ENCODE data around the gene KRIT1.
"Not testable (repeated sequence)": the region's sequence is repeated elsewhere in the genome, so short reads cannot be mapped to it uniquely, and the experiment has no call there.

Gene KRIT1

DNA sequence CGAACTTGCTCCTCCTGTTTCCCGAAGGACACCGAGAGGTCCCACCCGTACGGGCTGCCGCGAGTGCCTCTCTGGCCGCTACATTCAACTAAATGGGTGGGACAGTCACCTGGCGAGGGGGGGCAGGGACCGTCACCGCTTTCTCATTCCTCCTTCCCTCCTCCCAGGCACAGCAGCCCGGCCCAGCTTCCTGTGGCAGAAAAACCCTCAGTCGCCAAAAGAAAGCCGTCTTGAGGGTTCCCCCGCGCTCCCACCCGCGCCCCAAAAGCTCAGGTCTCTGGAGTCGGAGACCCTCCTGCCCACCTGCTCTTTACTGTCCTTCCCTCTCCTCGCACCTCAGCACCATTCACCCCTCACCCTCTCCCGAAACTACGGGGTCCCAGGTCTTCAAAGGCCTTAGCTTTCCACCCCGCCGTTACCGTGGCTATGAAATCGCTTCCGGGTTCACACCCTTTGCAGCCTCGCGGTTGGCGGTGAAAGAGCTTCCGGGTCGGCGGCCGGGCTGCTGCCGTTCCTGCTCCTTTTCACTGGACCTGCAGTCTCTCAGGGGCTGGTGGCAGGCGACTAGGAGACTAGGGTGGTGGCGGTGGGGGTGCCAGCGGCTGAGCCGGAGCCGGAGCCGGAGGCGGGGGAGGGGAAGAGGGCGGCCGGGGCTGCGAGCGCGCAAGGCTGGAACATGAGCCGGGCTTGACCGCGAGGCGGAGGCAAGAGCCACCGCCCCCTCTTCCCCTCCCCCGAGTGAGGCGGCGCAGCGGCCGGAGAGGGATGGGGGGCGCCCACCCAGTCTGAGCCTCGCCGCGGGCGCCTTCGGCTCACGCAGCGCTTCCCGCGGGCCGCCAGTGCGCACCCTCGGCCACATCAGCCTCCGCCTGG is at the start of gene KRIT1, which contains the start of gene ANKIB1:
Gene KRIT1, minus strand, starts transcription at position 428 of the 873 bp plus-strand sequence. CDS start 3,779 bp downstream, outside the sequence.
Gene ANKIB1, plus strand, starts transcription at position 488 of the 873 bp plus-strand sequence. CDS start 49,005 bp downstream, outside the sequence.
- in situ Hi-C loops (cut with MboI; ENCODE audit: low sequenced_read_pairs) = no loop called here

DNA sequence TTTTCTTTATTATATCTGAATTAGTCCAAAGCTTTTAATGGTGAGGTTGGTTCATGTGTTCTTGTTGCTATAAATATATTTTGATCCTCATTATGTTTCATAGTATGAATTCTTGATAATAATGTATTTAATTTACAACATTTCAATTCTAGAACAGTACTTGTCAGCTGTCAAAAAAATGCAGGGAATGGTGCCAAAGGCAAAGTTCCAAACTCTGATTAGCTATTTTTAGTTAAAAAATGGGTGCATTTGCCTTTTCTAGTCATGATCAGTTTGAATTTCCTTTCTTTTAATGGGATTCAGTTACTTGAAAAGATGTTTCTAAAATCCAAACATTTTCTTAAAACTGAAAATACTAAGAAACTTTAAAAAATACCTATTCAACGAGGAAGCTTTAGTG is 49.7 kb upstream of the KRIT1 start:
- in situ Hi-C loops (cut with MboI; ENCODE audit: low sequenced_read_pairs) = no loop called here

DNA sequence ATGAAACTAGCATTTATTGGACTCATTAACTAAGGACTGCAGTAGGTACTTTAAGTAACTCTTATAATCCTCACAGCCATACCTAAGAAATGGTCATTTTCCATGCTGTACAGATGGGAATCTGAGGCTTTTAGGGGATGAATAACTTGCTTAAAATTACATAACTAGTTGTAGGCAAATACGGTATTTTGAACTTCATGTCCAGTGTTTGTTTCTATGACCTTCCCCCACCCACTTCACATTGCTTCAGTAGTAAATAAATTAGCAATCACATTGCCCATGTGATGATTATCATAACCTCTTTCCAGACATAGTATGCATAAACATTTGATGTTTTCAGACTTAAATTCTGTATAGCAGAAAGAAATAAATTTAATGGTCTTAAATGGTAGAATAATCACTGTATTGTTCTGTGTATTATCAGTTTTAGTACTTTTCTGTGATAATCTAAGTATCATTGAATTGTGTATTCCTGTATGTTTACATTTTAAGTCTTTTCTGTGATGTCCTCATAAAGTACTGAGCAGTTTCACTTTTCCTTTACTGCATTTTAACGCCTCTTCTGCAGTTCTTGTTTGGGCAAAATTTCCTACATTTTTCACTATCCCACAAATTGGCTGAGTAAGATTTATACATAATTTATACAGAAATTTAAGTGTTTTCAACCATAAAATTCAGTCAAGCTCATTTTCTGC is 48.3 kb upstream of the KRIT1 start:
- in situ Hi-C loops (cut with MboI; ENCODE audit: low sequenced_read_pairs) = no loop called here

DNA sequence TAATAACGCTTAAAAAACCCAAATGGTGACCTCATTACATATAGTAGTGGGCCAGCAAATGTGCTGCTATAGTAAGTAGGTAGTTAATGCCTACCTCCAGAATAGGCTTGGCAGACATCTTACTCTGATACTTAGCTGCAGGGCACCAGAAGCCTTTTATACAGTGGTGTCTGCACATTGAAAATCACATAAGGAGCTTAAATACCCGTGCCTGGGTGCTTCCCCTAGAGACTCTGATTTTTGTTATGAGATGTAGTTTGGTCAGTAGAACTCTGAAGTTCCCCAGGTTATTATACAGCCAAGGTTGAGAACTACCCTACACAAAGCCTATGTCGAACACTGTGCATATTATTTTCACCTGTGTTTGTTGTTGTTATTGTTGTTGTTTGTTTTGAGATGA is 47.3 kb upstream of the KRIT1 start:
- in situ Hi-C loops (cut with MboI; ENCODE audit: low sequenced_read_pairs) = no loop called here

DNA sequence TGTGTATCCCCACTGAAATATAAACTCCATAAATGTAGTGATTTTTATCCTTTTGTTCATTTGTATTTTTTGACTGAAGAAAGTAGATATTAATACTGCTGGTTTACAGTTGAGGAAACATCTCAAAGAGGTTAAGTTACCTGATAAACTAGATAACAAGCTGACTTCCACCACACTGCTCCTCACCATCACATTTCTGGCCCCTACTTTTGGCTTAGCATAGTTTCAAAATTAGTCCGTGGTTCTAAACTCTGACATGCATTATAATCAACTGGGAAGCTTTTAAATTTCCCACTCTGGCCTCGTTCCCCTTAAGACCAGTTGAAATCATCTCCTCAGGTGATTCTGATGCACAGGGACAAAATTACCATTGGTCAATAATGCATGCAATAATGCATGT is 43.6 kb upstream of the KRIT1 start:
- in situ Hi-C loops (cut with MboI; ENCODE audit: low sequenced_read_pairs) = no loop called here

DNA sequence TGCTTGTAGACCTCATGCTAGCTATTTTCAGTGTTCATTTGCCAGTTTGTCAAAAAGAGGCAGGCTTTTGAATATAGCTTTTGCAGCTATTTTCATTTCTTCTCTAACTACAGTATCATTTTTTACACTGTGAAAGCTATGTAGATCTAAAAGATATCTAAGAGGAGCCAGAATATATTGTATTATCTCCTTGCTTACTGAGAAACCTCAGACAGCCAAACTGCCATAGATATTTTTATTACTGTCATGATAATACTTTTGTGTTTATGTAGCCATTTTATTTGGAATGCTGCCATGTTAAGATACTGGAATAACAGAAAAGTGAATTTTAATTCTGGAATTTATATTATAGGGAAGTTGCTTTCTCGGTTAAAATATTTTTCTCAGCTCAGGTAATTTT is 37.2 kb upstream of the KRIT1 start:
- in situ Hi-C loops (cut with MboI; ENCODE audit: low sequenced_read_pairs) = no loop called here

DNA sequence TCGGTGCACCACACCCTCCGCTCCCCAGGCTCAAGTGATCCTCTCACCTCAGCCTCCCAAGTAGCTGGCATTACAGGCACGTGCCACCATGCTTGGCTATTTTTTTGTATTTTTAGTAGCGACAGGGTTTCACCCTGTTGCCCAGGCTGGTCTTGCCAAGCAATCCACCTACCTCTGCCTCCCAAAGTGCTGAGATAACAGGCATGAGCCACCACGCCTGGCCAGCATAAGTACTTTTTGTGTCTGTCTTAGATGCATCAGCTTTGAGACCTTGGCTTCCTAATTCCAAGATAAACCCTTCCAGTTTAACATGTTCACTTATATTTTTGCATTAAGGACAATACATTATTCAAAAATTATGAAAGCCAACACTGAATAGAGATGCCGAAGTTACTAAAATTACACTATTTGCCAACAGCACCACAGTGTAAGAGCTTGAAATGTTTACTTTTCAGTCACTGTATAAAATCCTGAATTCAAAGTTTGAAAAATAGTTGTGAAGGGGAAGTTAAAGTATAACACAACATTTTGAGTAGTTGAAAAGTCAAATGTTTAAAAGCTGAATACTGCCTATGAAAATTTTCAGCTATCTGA is 36.6 kb upstream of the KRIT1 start:
- in situ Hi-C loops (cut with MboI; ENCODE audit: low sequenced_read_pairs) = no loop called here

DNA sequence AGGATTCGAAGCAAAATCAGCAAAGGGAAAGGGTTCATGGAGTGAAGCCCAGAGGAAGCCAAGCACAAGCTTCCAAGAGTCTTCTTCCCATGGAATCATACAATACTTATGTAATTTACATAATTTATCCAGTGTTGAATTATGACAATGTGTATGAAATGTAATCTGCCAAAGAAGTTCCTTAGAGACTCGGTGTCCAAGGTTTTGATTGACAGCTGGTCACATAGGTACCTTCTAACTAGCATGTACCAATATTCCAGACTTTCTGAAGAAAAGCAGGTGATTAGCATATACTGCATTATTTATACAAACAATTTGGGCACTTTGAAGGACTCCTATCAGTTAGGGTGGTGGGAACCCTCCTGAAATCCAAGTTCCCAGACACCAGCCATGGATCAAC is 35.3 kb upstream of the KRIT1 start:
- in situ Hi-C loops (cut with MboI; ENCODE audit: low sequenced_read_pairs) = no loop called here

DNA sequence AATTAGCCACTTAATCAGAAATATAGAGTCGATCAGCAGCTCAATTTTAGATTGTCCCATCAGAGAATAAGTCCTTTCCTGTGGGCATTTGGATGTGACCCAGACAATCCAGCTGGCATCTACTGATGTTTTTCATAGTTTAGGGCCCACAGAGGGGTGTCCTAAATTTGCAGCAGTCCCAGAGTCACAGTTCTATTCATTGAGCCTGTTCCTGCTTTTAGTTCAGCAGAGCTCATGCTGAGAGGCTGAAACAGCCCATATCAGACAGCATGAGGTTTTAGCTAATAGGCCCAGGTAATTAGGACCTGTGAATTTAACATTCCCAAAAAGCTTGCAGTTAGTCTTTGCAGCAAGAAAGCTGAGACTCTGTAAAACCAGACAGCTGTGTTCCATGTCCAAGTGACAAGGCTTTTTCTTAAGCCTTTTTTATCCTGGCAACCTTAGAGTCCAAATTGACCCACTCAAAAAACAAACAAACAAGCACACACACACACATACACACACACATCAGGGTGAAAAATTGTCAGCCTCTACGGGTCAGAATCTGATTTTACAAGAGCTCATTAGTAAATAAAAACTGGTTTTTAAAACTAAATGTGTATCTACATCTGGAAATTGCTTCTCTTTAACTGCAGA is 33.8 kb upstream of the KRIT1 start:
- in situ Hi-C loops (cut with MboI; ENCODE audit: low sequenced_read_pairs) = no loop called here

DNA sequence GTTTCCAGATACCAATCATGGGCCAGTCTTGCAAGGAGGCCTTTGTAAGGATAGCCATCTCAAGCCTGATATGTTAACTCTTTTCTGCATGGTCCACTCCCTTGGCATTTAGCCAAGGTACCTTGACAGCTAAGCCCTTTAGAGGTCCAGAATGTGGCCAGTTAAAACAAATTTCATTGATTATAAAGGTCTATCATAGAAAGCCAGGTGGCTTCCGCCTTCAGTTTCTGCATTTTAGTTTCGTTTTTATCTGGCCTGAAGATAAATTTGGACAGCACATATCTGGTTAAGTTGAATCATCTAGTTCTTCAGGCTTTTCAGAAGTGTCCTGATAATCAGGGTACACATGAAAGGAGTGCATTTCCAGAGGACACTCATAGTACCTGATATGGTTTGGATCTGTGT is 30.7 kb upstream of the KRIT1 start:
- in situ Hi-C loops (cut with MboI; ENCODE audit: low sequenced_read_pairs) = no loop called here

DNA sequence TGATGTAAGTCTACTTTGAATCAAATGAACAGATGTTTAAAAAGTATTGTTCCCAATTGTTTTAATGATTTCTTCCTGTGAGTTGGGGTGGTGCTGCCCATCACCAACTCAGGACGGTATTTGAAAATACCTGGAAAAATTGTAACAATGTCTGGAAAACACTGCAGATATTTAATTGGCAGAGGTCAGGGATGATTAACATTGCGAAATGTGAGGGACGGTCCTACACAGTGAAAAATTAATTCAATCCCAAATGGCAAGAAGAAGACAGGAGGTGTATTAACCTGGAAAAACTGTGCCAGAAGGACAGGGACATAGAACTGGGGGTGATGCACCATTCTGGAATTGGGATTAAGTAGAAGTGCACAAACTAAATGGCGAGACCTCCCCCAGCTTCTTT is 29.6 kb upstream of the KRIT1 start:
- in situ Hi-C loops (cut with MboI; ENCODE audit: low sequenced_read_pairs) = no loop called here

DNA sequence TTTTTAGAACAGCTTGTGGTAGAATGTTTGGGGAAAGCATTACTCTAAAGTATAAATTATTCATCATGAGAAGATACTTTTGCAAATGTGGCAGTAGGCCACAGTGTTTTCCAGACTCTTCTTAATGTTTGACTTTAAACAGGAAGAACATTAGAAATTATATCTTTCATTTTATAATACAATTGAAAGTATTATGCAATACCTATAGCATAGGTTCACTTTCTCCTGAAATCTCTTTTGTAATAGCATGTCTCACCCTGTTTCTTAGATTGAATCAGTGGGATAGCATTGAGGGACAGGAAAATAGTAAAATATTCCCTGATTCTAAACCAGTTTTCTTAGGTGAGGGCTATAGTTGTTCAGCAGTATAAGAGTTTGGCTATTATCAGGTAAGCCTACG is 23.2 kb upstream of the KRIT1 start:
- in situ Hi-C loops (cut with MboI; ENCODE audit: low sequenced_read_pairs) = no loop called here

DNA sequence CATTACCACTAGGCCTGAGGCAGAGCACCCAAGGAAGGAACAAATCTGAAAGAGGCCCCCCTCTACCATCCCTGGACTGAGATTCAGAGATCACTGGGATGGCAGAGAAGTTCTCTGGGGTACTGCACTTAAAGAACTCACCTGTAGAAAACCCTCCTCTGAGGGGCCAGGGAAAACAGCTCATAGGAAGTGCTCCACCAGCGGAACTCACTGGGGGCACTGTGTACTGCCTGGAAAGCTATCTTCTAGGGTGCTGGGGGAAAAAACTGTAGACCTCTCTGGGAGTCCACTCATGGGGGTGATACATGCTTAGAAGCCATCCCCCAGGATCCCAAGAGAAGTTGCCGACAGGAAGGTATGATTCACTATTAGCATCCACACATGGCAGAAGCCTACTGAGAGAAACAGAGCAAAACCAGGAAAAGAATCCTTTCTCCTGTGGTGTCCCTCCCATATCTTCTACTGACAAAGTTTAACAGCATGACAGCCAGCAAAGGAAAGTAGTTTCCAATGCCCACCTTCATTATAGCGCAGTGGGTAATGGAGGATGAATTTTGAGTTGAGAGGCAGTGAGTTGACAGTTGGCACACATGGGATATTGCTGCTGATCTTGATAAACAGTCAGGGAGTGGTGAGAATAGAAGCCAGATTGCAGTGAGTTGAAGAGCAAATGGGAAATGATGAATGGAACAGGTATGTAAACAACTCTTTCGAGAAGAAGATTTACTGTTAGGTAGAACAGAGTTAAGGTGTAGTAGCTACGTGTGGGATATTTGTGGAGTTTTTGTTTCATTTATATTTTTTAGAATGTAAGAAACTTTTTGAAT is 20.9 kb upstream of the KRIT1 start:
- in situ Hi-C loops (cut with MboI; ENCODE audit: low sequenced_read_pairs) = no loop called here

DNA sequence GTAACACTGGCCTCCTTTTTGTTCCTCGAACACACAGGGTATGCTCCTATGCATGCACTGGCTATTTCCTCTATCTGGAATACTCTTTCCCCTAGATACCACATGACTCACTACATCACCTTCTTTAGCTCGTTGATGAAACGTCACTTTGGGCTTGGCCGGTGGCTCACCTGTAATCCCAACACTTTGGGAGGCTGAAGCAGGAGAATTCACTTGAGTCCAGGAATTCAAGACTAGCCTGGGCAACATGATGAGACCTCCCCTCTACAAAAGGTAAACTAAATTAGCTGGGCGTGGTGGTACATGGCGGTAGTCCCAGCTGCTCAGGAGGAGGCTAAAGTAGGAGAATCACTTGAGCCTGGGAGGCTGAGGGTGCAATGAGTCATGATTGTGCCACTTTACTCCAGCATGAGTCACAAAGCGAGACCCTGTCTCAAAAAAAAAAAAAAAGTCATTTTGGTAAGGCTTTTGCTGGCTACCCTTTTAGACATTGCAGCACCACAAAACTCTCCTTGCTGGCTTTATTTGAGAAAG is 14.6 kb upstream of the KRIT1 start:
- in situ Hi-C loops (cut with MboI; ENCODE audit: low sequenced_read_pairs) = no loop called here

DNA sequence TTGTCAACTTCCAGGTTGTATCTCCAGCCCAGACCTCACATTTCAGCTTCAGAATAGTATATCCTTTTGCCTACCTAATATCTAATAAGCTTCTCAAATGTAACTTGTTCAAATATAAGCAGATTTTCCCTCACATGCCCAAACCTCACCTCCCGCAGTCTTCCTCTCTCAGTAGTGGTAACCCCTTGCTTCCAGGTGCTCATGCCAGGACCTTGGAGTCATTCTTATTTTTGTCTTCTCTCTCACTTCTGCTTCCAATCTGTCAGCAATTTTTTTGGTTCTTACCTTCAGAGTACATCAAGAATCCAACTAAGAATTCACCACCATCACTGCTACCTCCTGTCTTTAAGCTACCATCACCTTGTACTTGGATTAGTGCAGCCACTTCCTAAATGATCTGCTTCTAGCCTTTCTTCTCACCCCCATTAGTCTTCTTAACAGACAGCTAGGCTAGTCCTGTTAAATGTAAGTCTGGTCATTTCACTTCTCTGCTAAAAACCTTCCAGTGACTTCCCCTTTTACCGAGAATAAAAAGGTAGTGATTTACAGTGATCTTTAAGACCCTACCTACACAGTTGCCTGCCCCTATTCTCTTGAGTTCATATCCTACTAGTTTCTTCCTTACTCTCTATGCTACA is 14.0 kb upstream of the KRIT1 start:
- in situ Hi-C loops (cut with MboI; ENCODE audit: low sequenced_read_pairs) = no loop called here

DNA sequence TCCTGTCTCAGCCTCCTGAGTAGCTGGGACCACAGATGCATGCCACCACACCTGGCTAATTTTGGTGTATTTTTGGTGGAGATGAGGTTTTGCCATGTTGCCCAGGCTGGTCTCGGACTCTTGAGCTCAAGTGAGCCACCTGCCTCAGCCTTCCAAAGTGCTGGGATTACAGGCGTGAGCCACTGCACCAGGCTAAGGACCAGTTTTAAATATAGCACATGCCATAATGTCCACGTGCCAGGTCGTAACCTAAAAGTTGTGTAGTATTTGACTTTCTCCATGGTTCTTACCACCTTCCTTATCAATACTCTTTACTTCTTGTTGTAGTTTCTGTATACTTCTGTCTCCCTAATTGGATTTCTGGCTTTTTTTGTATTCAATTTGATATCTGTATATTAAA is 13.3 kb upstream of the KRIT1 start:
- in situ Hi-C loops (cut with MboI; ENCODE audit: low sequenced_read_pairs) = no loop called here

DNA sequence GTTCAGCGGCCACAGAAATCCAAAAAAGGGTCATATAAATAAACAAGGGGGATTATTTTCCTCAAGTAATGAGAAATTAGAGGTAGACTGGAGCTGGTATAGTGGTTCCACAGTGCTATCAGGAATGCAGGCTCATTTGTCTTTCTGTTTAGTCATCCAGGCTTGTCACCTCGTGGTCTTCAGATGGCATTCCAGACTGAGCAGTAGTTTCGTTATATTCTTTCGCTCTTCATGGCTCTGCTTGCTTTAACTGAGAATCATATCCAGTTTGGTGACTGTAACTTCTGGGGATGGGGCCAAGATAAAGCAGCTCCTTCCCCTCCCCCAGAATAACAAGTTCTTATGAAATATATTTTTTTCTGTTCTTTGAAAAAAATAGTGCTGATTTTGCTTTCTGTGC is 9.6 kb upstream of the KRIT1 start:
- in situ Hi-C loops (cut with MboI; ENCODE audit: low sequenced_read_pairs) = no loop called here

DNA sequence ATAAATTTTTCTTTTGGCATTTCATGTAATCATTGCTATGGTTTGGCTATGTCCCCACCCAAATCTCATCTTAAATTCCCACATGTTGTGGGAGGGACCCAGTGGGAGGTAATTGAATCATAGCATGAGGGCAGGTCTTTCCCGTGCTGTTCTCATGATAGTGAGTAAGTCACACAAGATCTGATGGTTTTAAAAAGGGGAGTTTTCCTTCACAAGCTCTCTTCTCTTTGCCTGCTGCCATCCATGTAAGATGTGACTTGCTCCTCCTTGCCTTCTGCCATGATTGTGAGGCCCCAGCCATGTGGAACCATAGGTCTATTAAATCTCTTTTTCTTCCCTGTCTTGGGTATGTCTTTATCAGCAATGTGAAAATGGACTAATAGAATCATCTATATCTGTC is 9.1 kb upstream of the KRIT1 start:
- in situ Hi-C loops (cut with MboI; ENCODE audit: low sequenced_read_pairs) = not testable (repeated sequence)

DNA sequence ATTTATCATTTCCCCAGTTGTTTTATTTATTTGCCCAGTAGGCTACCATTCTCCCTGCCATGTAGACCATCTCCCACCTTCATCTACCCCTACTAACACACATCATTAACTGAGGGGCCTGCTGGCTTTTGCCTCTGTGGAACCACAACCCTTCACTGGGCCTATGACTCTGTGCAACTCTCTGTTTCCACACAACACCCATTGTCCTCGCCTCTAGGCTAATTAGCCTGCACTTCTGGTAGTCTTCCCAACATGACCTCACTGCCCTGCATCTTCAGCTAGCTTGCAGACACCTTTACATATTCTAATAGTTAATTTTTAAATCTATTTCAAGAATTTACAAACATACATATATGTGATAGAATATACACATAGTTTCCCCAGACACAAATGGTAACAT is 7.5 kb upstream of the KRIT1 start:
- in situ Hi-C loops (cut with MboI; ENCODE audit: low sequenced_read_pairs) = no loop called here

DNA sequence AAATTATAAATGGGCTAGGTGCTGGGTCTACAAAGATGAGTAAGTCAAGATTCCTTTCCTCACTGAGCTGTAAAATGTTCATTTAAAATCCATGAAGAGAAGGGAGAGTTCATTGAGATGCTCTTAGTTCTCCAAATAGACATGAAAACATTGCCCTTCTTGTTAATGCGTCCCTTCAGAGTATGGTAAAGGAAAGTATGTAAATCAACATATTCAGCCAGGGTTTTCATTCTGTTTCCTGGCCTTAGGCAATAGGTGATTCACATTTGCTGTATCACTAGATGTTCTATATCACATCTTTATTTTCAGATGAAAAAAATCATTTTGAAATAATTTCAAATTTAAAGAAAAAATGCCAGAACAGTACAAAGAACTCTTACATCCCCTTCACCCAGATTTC is 5.5 kb upstream of the KRIT1 start:
- in situ Hi-C loops (cut with MboI; ENCODE audit: low sequenced_read_pairs) = no loop called here
